ENCODE data around the gene ACSF2. TPM values are rescaled to one million over a fixed set of nuclear protein-coding genes. Genes with fewer than 3 reads are reported as not detected.
A peak's percentile ranks its signal among the peaks of the same experiment; 100 is the strongest.
"Not testable (repeated sequence)": the region's sequence is repeated elsewhere in the genome, so short reads cannot be mapped to it uniquely, and the experiment has no call there.

ACSF2 gene
- total and polyA plus RNA-seq, 2 of the 13 experiments (the other 11 are each of a cell fraction or from before 2014, with no cell fraction given) = 87.3 to 109 TPM

GRCh38 chr17:50428126-50428525, 2.1 kb downstream of the ACSF2 start:
- peak overlapping the region; percentile 99 for H3K4me2 ChIP-seq (ENCODE audit: low read depth, low read length)
- ChIA-PET CTCF (ENCODE audit: low intra/inter-chr PET ratio, low total read pairs) (interaction anchor here (0.8 to 4.1 kb wide), 3 partner anchors 30 to 50 kb away, joined by 3 to 20 read pairs (median 6); partner anchors contain the start of genes LRRC59 and RSAD1), POLR2A (interaction anchor here (1.4 to 5.6 kb wide), 5 partner anchors 13 to 114 kb away, joined by 3 to 99 read pairs (median 19); partner anchors contain the start of gene LRRC59)
- H3K27me3 ChIP-seq (ENCODE audit: control insufficient read depth in 1 of 2, insufficient read depth in 2 of 2, low read length in 2 of 2); BruUV-seq (replicated peaks); FAIRE-seq; H3K36me3 ChIP-seq (replicated peaks in 1 of 2; ENCODE audit: control insufficient read depth in 1 of 2, insufficient read depth in 2 of 2, low read length in 2 of 2); H4K20me1 ChIP-seq (ENCODE audit: insufficient read depth, low read length); H2AFZ ChIP-seq (ENCODE audit: low read length); H3K9me3 ChIP-seq (ENCODE audit: low read length); DNase-seq (ENCODE audit: low spot score); ATAC-seq; intact Hi-C loops (cut with micrococcal nuclease; ENCODE audit: unreplicated experiment); in situ Hi-C loops (cut with HindIII; ENCODE audit: extremely low pct_ligation_motif_present, low pct_unique_long_range_greater_than_20kb): not testable (repeated sequence)
- H3K4me1 ChIP-seq (ENCODE audit: insufficient read depth, low read length) = peaks cover 89% of the 10 kb centered on the region
- H3K27ac ChIP-seq (ENCODE audit: extremely low read length, insufficient read depth, low read length) = peak overlapping the region; percentile 83
- 63% methylated on average over 6 of the region's 6 CpGs for WGBS (ENCODE audit: low lambda C conversion rate)
- H3K4me3 ChIP-seq (replicated peaks in 1 of 3; ENCODE audit: insufficient read depth in 1 of 3, low read depth in 2 of 3, low read length in 3 of 3) = peak overlapping the region; percentile 74 to 91 (median 90)
- peak overlapping the region; percentile 84 for H3K9ac ChIP-seq (ENCODE audit: insufficient read depth, low read depth, low read length)
- TF ChIP-seq PAWR (CRISPR knock-in tag; IDR thresholded peaks at IDR 0.05; ENCODE audit: borderline replicate concordance) (0 out of 2 replicates have a peak, but pooled peaks have one; percentile 27), POGK (CRISPR knock-in tag; conservative IDR thresholded peaks at IDR 0.05) (0 out of 2 replicates have a peak, but pooled peaks have one; percentile 17), ZNF678 (CRISPR knock-in tag; IDR thresholded peaks at IDR 0.05) (0 out of 2 replicates have a peak, but pooled peaks have one; percentile 1), ZMAT3 (CRISPR knock-in tag; conservative IDR thresholded peaks at IDR 0.05) (peak; percentile 18; the same call in 1 of the 2 replicates), CCDC6 (CRISPR knock-in tag; IDR thresholded peaks at IDR 0.05) (0 out of 2 replicates have a peak, but pooled peaks have one; percentile 3), RXRA (CRISPR knock-in tag; IDR thresholded peaks at IDR 0.05) (0 out of 2 replicates have a peak, but pooled peaks have one; percentile 15), ZNF34 (CRISPR knock-in tag; IDR thresholded peaks at IDR 0.05; ENCODE audit: borderline replicate concordance) (0 out of 2 replicates have a peak, but pooled peaks have one; percentile 6)
- H3K79me2 ChIP-seq (ENCODE audit: insufficient read depth, low read length) = peaks cover 38% of the 10 kb centered on the region

Data from HepG2 (cell line).